Lower lobe of right lung (tissue), 2 donors: ENCODE measurements around the gene RPTOR. TPM values are rescaled to one million over a fixed set of nuclear protein-coding genes. Genes with fewer than 3 reads are reported as not detected.

Experiments used
- ATAC-seq, 2 donors: fragments of 200-7000 bp; cut with Tn5 transposase; one replicate each; pipeline ENCODE4 v1.9.1; 2020 to 2022; ENCODE audit warnings: mild to moderate bottlenecking in 2 of 2, moderate library complexity in 2 of 2
- DNase-seq: peaks from one replicate; pipeline ENCODE4 v3.0.0-alpha.2; 2020
- H3K27ac ChIP-seq: fragments of 200-600 bp; one replicate; pipeline ENCODE4 v1.8.0; 2022
- H3K27me3 ChIP-seq: fragments of 200-600 bp; one replicate; pipeline ENCODE4 v1.8.0; 2022; ENCODE audit warnings: low read depth
- H3K36me3 ChIP-seq: fragments of 200-600 bp; one replicate; pipeline ENCODE4 v1.8.0; 2022; ENCODE audit warnings: mild to moderate bottlenecking
- H3K4me1 ChIP-seq: fragments of 200-600 bp; one replicate; pipeline ENCODE4 v1.8.0; 2022
- H3K4me3 ChIP-seq: fragments of 200-600 bp; one replicate; pipeline ENCODE4 v1.8.0; 2022; ENCODE audit warnings: mild to moderate bottlenecking
- H3K9me3 ChIP-seq: fragments of 200-600 bp; one replicate; pipeline ENCODE4 v1.8.0; 2022
- CTCF ChIP-seq: fragments of 200-600 bp; IDR thresholded peaks from one replicate; pipeline ENCODE4 v1.8.0; 2022; ENCODE audit warnings: antibody characterized with exemption, mild to moderate bottlenecking
- intact Hi-C: fragments of 100-400 bp; cut with DNase I; formaldehyde crosslinking; loops from one replicate; pipeline ENCODE4 v1.11.0; 2022
- total RNA-seq: library from RNA; stranded (reverse); fragmentation: NEBNext Ultra II Directional; extraction: Animal tissue kit (Norgen Biotek cat#: 25700); gene quantifications from one replicate; pipeline ENCODE4 v1.2.1, GENCODE V29; 2021
- donor health status: DM: no; HTN: yes; CAD: no; lungs with severe emphysema.

Gene RPTOR
- total RNA-seq, 1 donor from 2014 or later, result 34.0 TPM

GRCh38 chr17:80646328-80646727, 101.7 kb downstream of the RPTOR start:
- Histone ChIP-seq H3K27ac (no peak overlapping the region), H3K9me3 (no peaks in the 10 kb centered on the region), H3K4me3 (no peak overlapping the region), H3K4me1 (peaks cover 13% of the 10 kb centered on the region), H3K36me3 (no peaks in the 10 kb centered on the region), H3K27me3 (no peaks in the 10 kb centered on the region)
- no peak for ATAC-seq
- no peak for DNase-seq
- intact Hi-C loops, result no loop called here
- no peak for TF ChIP-seq CTCF

GRCh38 chr17:80647746-80648145, 103.1 kb downstream of the RPTOR start:
- no peak for TF ChIP-seq CTCF
- DNase-seq (no peak), ATAC-seq (no peak)
- H3K9me3 ChIP-seq, result no peaks in the 10 kb centered on the region
- no peak overlapping the region for H3K4me3 ChIP-seq
- peaks cover 13% of the 10 kb centered on the region for H3K4me1 ChIP-seq
- intact Hi-C loops, result no loop called here
- H3K27me3 ChIP-seq, result no peaks in the 10 kb centered on the region
- H3K27ac ChIP-seq, result no peak overlapping the region
- no peaks in the 10 kb centered on the region for H3K36me3 ChIP-seq

- no peak overlapping the region for H3K4me3 ChIP-seq
These were observed 104.6 kb downstream of the RPTOR start for GRCh38 chr17:80649200-80649644.

GRCh38 chr17:80649672-80650330, 105.2 kb downstream of the RPTOR start:
- ATAC-seq, result peak; percentile 72 to 81
- H3K27ac ChIP-seq, result peak overlapping the region; percentile 39

More at GRCh38 chr17:80649200-80649644, 104.6 kb downstream of the RPTOR start:
- no peak for DNase-seq
- H3K9me3 ChIP-seq, result no peaks in the 10 kb centered on the region
- no peak for ATAC-seq
- H3K36me3 ChIP-seq, result no peaks in the 10 kb centered on the region
- intact Hi-C loops, result no loop called here
- no peak overlapping the region for H3K27ac ChIP-seq
- peaks cover 13% of the 10 kb centered on the region for H3K4me1 ChIP-seq
- TF ChIP-seq CTCF, result no peak
- H3K27me3 ChIP-seq, result no peaks in the 10 kb centered on the region

GRCh38 chr17:80650331-80650672, 105.7 kb downstream of the RPTOR start:
- Histone ChIP-seq H3K4me1 (peaks cover 13% of the 10 kb centered on the region), H3K36me3 (no peaks in the 10 kb centered on the region), H3K4me3 (no peak overlapping the region), H3K27me3 (no peaks in the 10 kb centered on the region), H3K9me3 (peaks cover 9% of the 10 kb centered on the region), H3K27ac (no peak overlapping the region)
- intact Hi-C loops, result no loop called here
- no peak for DNase-seq
- no peak for TF ChIP-seq CTCF
- ATAC-seq, result no peak

More at GRCh38 chr17:80649672-80650330, 105.2 kb downstream of the RPTOR start:
- peak; percentile 63 for DNase-seq
- Histone ChIP-seq H3K4me1 (peaks cover 13% of the 10 kb centered on the region), H3K9me3 (peaks cover 5% of the 10 kb centered on the region), H3K4me3 (no peak overlapping the region), H3K36me3 (no peaks in the 10 kb centered on the region), H3K27me3 (no peaks in the 10 kb centered on the region)
- TF ChIP-seq CTCF, result peak; percentile 26
- intact Hi-C loops, result no loop called here
